GM18498 (cell line): ENCODE results near the gene DLG2.

Source experiments
- ATAC-seq: cut with Tn5 transposase; IDR thresholded peaks from one replicate; pipeline ENCODE4 v1.9.1; 2021; ENCODE audit warnings: mild to moderate bottlenecking, moderate library complexity; ENCODE audit not compliant: unreplicated experiment

DLG2 gene

DNA sequence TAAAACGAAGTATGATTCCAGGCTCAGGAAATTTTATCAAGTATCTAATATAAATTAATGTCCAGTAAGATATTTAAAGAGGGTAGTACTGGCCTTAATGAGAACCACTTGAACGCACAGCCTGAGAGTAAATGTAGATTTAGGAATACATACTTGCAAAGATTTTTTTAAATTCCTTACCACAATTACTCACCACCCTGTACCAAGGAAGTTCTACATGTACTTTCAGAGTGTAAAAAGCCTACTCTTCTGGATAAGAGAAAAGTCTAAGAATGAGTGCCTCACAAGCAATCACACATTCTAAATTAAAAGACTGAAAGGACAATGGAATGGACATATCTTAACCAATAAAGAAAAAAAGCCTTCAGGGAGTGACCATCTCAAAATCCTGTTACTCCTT is 697.4 kb downstream of the DLG2 start:
- no peak for ATAC-seq

DNA sequence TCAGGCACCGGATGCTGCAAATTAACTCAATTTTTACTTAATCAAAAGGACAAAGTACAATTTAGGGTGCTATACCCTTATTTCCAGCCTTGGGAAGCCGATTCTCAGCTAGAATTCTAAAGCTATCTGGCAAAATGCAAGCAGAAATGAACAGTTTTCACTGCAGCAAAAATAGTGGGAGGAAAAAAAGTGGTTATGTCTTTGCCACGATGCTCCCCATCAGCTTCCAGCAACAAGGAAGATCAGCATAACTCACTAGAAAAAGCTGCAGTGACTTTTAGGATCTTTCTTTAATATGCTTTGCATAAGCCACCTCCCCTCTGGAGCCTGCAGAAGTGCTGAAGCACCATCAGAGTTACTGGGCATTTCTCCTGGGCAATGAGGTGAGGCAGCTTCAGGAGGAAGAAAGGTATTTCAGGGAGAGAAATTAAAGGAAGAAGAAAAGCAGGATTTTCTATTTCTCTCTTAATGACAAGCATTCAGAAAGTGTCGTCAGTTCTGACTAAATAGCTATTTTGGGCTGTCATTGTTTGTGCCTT is 702.9 kb downstream of the DLG2 start:
- no peak for ATAC-seq

DNA sequence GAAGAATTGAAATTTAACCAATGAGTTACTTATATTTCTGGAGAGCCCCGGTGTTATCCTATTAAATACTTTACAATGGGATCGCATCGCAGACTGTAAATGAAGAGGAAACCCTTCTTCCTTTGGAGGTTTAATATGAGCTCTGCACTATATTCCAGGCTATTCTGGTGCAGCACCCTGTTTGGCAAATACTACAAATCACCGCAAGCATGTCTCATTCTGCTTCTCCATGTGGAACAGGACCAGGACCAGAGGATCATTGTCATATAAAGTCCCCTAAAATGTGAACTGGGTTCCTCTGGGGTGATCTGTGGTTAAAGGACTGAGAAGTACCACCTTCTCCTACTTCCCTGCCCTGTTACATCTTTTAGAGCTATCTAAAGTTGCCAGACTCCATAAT is 703.7 kb downstream of the DLG2 start:
- no peak for ATAC-seq

DNA sequence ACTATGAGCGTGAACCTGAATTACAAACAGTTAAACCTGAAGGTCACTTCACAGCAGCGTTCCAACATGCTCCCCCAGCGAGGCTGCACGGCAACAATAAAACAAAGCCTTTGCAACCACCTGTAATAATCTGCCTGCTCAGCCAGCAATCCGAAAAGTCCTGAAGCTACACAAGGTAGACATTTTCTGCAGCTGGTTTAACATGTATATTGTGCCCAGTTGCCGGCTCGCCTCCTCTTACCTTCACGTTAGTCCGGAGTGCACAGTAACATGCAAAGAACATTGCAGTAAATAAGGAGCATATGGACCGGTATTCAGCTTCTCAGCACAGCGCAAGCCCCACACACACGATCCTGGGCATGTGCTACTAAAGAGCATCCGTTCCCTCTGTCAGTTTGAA is 704.3 kb downstream of the DLG2 start:
- no peak for ATAC-seq

DNA sequence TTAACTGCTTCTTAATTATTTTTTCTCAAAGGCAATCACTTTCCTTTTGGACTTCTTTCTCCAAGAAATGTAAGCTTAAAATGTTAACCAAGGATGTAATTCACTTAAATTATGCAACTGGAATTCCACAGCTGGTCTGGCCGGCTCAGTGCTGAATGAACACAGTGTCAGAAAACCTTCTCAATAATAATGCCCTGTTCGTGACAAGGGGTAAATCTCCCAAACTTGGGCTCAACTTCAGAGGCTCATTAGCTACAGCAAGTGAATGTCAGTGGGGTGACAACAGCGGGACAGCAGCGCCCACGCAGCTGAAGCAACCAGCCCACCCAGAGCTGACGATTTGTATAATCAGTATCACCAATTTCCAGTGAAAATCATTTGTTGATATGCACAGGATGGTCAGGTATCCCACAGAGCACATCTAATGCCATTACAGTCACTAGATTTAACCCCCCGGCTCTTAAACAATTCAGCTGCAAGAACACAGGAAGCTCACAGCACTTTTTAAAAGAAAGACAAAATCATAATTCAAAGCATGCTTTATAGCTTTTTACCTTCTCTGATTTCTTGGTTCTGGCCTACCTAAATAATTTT is 704.8 kb downstream of the DLG2 start:
- ATAC-seq = no peak

DNA sequence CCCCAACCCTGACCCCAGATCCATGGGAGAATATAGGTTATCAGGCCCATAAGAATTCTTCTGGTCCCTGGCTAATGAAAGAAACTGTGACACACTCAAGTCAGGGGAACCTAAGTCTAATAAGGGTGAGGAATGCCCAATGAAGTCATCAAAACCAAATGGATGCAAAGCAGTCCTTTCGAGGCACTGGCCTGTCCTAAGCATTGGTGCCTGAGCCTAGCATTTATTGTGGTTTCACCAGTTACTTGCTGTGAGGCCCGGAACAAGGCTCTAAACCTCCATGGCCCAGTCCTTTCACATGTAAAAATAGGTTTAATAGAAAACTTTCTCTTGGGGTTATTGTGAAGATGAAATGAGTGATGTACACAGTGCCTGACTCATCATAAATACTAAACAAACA is 712.6 kb downstream of the DLG2 start:
- ATAC-seq = no peak

DNA sequence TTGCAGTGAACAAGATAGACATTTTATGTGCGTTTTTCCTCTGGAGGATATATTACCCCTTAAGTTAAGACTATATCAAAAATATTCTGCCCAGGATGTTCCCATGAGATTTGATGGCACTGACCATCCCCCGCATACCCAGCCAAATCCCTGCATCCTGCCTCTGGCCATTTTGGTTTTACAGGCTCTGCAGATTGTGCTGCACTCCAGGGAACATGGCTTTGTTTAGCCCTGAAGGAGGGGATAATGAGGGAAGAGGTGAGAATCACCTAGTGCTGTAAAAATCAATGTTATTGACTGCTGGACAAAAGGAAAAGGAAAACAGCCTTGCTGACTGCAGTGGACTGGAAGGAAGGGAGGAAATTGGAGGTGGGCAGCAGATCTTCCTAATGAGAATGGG is 717.4 kb downstream of the DLG2 start:
- no peak for ATAC-seq

DNA sequence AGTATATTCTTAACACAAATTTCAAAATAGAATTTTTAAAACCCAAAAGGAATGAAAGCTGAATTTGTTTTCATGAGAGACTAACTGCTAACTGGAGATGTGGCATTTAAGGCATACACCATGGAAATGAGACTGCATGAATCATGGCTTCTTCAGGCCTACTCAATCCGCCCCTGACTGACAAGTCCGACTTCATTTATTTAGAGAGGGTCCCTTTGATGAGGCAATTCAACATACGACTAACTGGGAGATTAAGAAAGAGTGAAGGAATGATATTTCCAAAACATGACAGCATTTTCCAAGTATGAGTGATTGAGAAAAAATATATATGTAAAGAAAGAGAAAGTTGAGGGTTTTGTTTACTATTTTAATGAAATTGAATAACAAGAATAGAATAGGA is 720.1 kb downstream of the DLG2 start:
- no peak for ATAC-seq

DNA sequence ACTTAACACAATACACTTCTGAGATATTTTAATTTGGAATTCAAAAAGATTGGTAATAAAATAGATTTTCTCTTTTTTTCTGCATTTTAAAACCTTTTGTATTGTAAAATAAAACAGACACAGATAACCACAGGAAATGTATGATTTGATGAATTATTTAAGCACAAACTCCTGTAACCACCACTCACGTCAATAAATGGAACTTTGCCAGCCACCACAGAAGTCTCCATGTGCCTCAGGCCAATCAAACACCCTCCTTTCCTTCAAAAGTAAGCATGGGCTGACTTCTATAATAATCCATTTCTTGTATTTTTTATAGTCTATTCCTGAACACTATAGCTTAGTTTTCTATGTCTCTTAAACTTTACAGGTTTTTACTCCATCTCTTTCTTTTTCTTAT is 721.7 kb downstream of the DLG2 start:
- ATAC-seq = no peak

DNA sequence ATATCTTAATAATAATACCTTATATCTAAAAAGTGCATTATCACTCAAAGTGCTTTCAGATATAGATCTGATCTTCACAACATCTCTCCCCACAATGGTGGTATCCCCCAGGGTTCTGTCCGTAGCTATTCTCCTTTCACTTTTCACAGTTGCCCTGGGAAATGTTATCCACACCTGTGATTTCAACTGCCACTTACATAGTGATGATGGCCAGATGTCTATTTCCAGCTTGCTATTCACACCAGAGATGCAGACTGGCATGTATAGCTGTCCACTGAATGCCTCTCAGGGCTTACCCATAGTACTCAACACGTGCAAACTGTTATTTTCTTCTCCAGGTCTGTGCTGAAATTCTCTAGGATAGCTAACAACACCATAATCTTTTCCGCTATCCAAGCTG is 724.7 kb downstream of the DLG2 start:
- ATAC-seq = no peak

DNA sequence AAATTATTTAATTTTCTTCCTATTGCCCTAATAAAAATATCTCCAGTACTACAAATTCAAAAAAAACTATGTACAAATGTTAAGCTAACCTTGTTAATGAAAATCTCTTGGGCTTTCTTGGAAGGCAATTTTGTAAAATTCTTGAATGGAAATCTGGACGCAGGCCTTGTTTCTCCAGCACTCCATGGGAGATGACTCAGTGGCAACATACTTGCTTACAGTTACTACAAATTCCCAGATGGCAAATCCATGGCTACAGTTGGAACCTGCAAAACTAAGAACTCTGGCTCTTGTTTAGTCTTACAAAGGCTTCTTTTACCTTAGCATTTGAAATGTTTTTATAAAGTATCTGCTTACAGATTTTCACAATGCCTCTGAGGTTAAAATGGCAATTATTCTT is 725.2 kb downstream of the DLG2 start:
- no peak for ATAC-seq

DNA sequence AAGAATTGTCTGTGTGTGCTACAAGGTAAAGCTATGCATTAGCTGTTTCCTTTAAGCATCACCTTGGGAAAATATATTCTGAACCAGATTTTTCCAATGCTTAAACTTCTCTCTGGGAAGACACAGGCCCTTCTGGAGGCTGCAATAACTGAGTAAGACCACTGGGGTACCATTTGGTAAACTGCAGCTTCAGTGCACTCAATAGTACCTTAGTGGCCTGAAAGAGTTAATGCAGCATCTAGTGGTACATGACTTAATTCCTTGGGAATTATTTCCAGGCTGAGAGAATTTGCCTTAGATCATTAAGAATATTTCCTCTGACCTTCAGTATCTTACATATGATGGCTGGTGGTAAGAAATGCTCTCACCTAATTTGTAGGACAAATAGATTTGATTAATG is 727.4 kb downstream of the DLG2 start:
- no peak for ATAC-seq

DNA sequence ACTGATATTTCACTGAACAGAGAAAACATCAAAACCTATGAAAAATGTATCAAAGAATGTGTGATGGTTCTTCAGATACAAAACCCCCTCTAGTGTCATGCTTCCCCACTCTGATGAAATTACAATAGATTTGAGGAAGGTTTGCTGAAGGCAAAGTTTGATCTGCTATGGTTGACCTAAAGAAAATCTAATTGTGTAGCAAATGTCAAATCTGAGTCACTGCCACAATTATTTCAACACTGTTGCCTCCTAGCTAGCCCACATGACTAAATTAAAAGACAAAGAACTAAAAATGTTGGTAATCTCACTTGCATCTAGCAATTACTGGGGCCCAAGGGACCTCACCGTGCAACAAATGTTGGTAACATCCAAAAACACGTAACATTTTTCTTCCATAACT is 728.0 kb downstream of the DLG2 start:
- no peak for ATAC-seq

DNA sequence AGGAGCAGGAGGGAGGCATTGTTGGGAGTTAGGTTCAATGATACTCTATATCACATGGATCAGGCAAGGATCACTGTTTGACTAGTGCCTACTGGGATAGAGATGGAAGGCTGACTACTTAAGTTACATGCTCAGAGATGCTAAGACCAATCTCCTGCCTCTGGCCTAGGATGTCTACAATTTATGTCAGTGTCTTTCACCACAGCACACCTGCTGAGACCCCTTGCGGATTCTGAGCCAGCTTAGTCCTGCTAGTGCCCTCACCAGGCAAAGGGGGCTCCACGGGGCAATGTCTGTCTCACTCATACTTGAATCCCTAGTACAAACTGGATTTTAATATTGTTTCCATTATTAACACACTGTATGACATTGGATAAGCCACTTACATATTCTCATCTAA is 732.5 kb downstream of the DLG2 start:
- ATAC-seq = no peak

DNA sequence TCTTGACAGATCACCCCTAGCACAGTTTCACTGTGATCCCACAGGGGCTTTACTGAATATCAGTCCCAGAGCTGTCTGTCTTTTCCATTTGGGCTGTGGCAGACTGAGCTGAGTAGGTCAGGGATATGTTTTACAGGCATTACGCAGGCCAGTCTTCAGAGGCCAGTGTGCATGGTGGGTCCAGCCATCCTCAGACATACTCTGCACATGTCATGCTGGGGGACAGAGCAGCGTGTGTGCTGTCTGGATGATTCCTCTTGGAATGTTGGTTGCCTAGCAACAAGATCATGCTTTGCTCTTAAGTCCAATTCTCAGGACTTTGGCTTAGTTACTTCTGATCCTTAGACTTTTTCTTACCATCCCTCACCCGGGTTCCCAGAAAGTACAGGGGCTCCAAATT is 736.5 kb downstream of the DLG2 start:
- no peak for ATAC-seq

DNA sequence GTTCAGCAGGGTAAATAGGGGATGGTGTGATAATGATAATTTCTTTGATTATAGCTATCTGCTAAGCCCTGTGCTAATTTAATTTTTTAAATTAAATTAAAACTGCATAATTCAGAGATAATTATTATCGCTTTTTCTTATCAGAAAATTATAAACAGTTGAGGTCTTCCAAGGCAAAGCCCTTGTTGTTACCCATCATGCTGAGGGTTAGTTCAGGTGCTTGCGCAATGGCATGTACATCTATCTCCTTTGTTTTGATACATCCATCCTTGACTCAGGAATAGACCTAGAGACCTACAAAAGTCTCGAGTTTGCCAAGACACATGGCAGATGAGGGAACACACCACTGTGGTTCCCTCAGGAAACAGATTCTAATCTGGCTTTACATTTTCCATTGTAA is 737.6 kb downstream of the DLG2 start:
- no peak for ATAC-seq

DNA sequence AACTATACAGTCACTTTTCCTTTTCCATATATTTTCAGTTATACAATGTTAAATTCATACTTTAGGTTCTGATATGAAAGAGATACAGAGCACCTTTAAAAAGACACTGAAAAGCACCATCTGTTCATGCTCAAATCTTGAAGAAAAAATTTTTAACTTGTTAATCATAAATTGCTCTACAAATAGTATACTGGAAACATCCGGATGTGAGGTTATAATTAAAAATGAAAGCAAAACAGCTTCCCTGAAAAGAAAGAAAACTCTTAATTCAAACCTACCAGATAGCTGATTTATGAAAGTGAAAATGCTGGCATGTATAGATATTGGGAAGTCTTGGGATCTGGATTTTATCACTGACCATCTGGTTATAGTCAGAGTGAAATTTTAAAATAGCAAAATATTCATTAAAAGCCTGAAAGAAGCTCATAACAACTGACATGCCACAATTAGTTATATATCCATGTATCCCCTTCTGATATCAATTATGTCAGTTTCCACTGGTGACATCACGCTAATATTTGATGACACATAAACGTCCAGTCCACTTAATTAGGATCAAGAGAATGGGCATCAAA is 740.0 kb downstream of the DLG2 start:
- no peak for ATAC-seq

DNA sequence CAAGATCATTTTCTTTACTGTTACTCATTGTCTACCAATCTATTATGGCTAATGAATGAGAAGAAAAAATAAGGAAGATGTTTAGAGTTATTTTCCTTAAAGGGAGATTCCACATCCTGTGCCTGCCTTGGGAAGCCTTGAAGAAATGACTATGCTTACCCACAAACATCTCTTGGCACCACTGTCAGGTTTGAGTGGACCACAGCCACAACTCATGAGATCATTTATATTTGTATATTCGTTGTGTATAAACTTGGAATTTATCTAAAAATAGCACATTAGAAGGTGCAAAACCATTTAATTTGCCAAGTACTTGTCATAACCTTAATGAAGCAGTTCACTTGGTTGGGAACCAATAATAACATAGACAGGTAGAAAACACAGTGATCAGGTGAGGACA is 740.8 kb downstream of the DLG2 start:
- no peak for ATAC-seq

DNA sequence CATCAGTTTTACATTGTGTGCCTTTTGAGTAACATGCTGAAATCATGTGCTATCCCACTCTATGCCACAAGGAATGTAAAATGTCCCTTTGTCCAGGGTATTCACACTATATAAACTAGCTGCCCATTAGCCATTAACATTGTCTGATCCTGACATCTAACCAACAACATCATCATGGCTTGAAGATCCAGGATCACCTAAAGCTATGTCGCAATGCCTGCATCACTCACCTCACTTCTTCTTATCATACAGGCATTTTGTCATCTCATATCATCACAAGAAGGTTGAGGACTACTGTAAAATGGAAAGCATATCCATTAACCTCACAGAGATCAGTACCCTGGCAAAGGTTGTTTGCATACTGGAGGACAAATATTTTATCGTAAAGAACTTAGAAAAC is 742.3 kb downstream of the DLG2 start:
- ATAC-seq = no peak

DNA sequence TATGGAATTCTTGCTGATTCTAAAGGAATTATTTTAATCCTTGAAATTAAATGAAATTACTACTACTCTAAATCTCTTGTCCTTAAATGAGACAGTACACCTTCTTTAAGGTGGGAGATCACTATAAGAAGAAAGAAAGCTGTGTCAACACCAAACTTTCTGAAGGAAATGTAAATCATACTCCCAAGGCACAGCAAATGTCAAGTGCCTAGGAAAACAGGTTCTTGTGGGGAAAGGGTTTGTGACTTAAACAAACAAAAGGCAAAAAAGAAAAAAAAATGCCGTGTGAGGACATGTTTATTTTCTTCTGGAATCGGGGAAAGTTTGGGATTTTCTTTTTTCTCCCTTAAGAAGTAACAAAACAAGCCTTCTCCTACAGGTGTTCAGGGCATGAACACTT is 745.1 kb downstream of the DLG2 start:
- no peak for ATAC-seq

DNA sequence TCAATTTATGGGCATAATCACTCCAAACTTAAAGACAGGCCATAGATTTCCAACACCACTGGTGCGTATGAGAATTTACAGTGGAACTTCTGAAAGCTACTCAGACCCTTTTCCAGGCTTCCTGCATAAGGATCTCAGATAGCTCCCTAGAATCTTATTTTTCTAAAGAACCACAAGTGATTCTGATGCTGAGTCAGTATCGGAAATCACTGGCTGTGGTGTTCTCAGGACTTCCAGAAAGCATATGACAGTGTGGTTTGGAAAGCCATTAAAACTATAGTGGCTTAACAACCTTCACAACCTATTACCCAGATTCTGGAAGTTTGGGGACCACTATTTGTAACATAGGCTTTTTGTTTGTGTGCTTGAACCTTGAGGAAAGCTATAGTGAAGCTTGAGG is 756.0 kb downstream of the DLG2 start:
- no peak for ATAC-seq

DNA sequence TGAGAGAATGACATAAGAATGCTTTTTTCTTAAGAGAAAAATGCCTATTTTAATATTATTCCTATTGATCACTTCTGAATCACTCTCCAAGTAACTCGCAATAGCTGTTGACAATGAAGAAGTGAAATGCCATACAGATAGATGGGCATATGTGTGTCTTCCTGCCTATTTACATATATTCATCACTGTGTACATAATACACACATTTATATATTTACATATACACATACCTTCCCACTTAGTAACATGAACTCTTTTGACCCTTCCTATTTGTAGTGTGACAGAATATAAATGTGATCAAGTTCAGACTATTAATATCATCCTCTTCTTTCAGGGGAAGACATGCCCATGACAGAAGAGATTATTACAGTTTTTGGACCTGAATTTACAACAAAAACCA is 756.7 kb downstream of the DLG2 start:
- no peak for ATAC-seq

DNA sequence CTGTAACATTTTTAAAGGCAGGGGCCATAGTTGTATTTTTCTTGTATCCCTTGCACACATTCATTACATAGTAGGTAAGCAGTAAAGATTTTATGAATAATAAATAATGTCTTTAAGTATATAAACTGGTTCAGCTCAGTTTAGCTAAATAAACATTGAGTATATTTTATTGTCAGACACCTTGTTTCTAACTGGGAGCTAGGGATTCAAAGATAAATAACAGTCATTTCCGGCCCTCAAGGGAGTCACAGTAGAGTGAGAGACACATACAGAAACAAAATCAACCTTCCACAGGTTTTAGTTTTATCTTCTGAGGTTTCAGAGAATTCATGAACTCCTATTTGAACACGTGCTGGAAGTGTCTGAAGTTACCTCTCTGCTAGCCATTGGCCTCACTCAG is 760.2 kb downstream of the DLG2 start:
- ATAC-seq = no peak
